ENCODE results near the gene DTX4. TPM values are rescaled to one million over a fixed set of nuclear protein-coding genes. Genes with fewer than 3 reads are reported as not detected.

Gene DTX4
- total RNA-seq, 1 donor from 2014 or later = 0.15 TPM

GRCh38 chr11:59216641-59217564 is 45.0 kb downstream of the DTX4 start:
- intact Hi-C loops (cut with micrococcal nuclease) = no loop called here

- intact Hi-C loops (cut with micrococcal nuclease) = no loop called here
Measured at GRCh38 chr11:59218319-59218718, 46.4 kb downstream of the DTX4 start.

- intact Hi-C loops (cut with micrococcal nuclease) = no loop called here
Measured at GRCh38 chr11:59218893-59219292, 47.0 kb downstream of the DTX4 start.

GRCh38 chr11:59219836-59220235 is 47.9 kb downstream of the DTX4 start:
- intact Hi-C loops (cut with micrococcal nuclease) = no loop called here

GRCh38 chr11:59221441-59221840 is 49.5 kb downstream of the DTX4 start:
- intact Hi-C loops (cut with micrococcal nuclease) = no loop called here

- intact Hi-C loops (cut with micrococcal nuclease) = no loop called here
Measured at GRCh38 chr11:59222464-59223060, 50.6 kb downstream of the DTX4 start.

- intact Hi-C loops (cut with micrococcal nuclease) = no loop called here
Measured at GRCh38 chr11:59223177-59223576, 51.2 kb downstream of the DTX4 start.

GRCh38 chr11:59223611-59224010 is 51.7 kb downstream of the DTX4 start:
- intact Hi-C loops (cut with micrococcal nuclease) = no loop called here

- intact Hi-C loops (cut with micrococcal nuclease) = no loop called here
Measured at GRCh38 chr11:59224351-59224928, 52.5 kb downstream of the DTX4 start.

GRCh38 chr11:59225017-59225416 is 53.1 kb downstream of the DTX4 start:
- intact Hi-C loops (cut with micrococcal nuclease) = no loop called here

GRCh38 chr11:59226396-59226795 is 54.5 kb downstream of the DTX4 start:
- intact Hi-C loops (cut with micrococcal nuclease) = no loop called here

GRCh38 chr11:59240322-59240721 is 68.4 kb downstream of the DTX4 start:
- intact Hi-C loops (cut with micrococcal nuclease) = no loop called here

GRCh38 chr11:59243633-59244032 is 71.7 kb downstream of the DTX4 start:
- intact Hi-C loops (cut with micrococcal nuclease) = no loop called here

- intact Hi-C loops (cut with micrococcal nuclease) = no loop called here
Measured at GRCh38 chr11:59247531-59248227, 75.7 kb downstream of the DTX4 start.

GRCh38 chr11:59249535-59249934 is 77.6 kb downstream of the DTX4 start:
- intact Hi-C loops (cut with micrococcal nuclease) = no loop called here

- intact Hi-C loops (cut with micrococcal nuclease) = no loop called here
Measured at GRCh38 chr11:59253001-59253400, 81.1 kb downstream of the DTX4 start.

GRCh38 chr11:59254286-59254685 is 82.4 kb downstream of the DTX4 start:
- intact Hi-C loops (cut with micrococcal nuclease) = no loop called here

GRCh38 chr11:59255281-59255680 is 83.3 kb downstream of the DTX4 start:
- intact Hi-C loops (cut with micrococcal nuclease) = no loop called here
